Measurements from ENCODE around the gene LDLRAD4.

DNA sequence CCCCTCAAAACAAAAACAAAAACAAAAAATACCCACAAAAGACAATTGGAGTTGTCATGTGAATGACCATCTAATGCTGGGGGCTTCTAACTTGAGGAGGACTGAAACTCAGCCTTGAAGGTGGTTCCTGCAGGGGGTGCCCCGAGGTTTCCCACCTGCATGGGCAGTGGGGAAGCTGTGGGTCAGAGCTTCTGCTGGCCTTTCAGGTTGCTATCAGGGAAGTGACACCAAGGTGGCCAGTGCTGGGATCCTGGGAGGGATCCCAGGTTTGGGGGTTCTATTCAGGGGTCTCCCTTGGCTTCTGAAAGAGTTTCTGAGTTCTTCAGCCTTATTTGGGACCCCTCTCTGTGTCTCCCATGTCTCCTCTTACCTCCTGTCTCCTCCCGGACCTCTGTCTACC, 62.8 kb downstream of the LDLRAD4 start:
- TF ChIP-seq, protein P1, sequence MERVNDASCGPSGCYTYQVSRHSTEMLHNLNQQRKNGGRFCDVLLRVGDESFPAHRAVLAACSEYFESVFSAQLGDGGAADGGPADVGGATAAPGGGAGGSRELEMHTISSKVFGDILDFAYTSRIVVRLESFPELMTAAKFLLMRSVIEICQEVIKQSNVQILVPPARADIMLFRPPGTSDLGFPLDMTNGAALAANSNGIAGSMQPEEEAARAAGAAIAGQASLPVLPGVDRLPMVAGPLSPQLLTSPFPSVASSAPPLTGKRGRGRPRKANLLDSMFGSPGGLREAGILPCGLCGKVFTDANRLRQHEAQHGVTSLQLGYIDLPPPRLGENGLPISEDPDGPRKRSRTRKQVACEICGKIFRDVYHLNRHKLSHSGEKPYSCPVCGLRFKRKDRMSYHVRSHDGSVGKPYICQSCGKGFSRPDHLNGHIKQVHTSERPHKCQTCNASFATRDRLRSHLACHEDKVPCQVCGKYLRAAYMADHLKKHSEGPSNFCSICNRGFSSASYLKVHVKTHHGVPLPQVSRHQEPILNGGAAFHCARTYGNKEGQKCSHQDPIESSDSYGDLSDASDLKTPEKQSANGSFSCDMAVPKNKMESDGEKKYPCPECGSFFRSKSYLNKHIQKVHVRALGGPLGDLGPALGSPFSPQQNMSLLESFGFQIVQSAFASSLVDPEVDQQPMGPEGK (CRISPR knock-in tag; IDR thresholded peaks at IDR 0.05; ENCODE audit: borderline replicate concordance): no peak
- TF ChIP-seq, protein P2, sequence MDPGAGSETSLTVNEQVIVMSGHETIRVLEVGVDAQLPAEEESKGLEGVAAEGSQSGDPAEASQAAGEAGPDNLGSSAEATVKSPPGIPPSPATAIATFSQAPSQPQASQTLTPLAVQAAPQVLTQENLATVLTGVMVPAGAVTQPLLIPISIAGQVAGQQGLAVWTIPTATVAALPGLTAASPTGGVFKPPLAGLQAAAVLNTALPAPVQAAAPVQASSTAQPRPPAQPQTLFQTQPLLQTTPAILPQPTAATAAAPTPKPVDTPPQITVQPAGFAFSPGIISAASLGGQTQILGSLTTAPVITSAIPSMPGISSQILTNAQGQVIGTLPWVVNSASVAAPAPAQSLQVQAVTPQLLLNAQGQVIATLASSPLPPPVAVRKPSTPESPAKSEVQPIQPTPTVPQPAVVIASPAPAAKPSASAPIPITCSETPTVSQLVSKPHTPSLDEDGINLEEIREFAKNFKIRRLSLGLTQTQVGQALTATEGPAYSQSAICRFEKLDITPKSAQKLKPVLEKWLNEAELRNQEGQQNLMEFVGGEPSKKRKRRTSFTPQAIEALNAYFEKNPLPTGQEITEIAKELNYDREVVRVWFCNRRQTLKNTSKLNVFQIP (CRISPR knock-in tag; IDR thresholded peaks at IDR 0.05; ENCODE audit: borderline replicate concordance, low read depth): no peak
- TF ChIP-seq ZC3H10 (CRISPR knock-in tag; IDR thresholded peaks at IDR 0.05) (no peak), TOX (CRISPR knock-in tag; IDR thresholded peaks at IDR 0.05; ENCODE audit: borderline replicate concordance) (no peak)

Data from SK-N-SH treated with all-trans-retinoic acid at 6 μM for 48 hours (cell line).